ACHN (cell line): ENCODE results near the gene BLID.

Experiments
- DNase-seq: peaks from one replicate; pipeline ENCODE4 v3.0.0-alpha.2; 2015
- in situ Hi-C: cut with HindIII; loops from 2 replicates; pipeline ENCODE4 v1.10.0; 2017; ENCODE audit warnings: low sequenced_read_pairs, low pct_ligation_motif_present, low pct_unique_long_range_greater_than_20kb

The BLID gene

DNA sequence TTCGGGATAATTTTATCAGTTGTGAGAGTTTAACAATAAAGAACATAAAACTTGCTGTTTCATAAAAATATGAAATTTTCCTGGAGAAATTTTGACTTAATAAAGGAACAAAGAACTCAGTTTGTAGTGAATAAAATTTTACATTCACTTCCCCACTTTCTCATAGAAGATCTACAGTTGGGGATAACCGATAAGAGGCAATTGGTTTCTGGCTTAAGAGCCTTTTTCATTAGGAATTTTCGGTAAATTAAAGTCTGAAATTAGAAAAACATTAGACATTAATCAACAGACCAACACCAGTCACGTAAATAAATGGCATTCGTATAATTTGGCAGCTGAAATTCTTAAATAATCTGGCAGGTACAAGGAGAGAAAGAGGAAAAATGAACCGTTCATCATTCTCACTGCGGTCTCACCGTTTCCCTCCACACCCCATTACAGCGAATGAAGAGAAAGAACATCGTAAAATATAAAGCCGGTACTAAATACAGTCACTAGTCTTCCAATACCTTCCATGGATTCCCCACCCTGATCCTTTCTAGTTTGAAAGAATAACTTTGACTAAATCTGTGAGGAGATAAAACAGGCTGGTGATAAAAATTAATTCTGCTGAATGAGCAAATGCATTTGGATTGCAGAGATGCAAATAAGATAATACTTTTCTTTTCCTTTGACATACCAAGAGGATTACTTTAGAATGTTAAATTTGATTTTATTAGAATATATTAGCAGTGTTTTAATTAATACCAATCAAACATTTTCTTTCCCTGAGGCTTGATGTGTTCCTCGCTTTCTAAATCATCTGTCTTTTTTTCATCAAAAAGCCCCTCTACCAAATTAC lies 19.5 kb downstream of the BLID start:
- in situ Hi-C loops: no loop called here
- no peak for DNase-seq

DNA sequence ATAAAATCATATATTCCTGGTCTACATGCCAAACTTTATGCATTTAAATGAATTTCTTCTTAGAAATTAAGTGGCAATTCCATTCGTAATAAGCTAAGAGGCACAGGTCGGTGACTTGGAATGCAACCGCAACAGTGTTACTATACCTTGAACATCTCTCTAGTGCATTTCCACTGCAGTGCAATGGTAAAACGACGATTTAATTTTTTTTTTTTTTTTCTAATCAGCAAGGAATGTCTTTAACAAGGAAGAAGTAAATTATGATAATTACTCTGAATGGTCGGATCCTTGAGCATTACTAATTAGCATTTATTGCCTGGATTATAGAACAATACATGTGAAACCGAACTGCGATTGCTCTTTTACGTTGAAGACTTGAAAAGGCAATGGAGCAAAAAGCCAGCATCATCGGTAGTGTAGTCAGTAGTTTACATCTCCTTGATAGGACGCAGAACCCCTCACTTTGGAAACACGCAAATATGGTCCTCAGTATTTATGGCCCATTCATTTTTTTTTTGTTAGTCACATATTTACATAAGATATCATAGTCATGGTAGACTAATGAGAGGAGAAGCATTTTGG lies 20.2 kb downstream of the BLID start:
- in situ Hi-C loops: no loop called here
- no peak for DNase-seq

DNA sequence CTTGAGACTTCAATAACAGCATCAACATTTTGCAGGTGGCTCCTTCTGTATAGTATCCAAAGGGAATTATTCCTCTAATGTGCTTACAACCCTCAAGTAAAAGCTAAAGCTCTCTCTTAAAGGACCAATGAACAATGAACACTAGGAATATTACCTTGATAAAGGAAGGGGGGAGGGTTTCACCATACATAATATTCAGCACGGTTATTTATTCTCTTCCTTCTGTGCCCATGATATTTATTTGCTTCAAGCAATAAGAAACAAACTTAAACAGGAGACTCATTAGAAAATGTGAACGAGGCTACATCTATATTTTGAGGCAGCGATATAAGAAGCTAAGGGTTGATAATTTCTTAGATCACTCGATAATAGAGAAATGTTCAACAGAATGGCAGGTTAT lies 21.2 kb downstream of the BLID start:
- DNase-seq: no peak
- in situ Hi-C loops: no loop called here

DNA sequence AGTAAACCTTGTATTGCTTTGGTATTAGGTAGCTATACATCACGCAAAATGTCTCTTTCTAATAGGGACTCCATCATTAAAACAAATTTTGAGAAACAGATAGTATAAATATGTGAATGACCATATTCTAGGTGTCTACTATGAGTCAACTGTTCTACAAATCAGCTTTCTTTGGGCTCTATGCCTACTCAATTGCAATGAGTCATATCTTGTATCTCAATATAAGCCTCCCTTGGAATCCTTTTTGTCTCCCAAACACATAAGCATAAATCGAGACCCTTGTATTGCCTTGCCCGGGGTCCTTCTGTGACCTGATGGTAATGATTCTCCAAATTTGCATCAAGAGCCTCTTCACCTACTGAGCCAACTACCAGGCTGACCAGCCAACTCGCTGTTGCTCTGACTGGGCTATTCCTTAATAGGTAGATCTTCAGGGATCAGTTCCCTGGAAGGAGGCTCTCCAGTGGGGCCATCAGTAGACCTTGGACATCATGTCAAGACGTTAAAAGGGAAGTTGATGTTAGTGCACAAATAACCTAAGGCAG lies 22.2 kb downstream of the BLID start:
- in situ Hi-C loops: no loop called here
- no peak for DNase-seq

DNA sequence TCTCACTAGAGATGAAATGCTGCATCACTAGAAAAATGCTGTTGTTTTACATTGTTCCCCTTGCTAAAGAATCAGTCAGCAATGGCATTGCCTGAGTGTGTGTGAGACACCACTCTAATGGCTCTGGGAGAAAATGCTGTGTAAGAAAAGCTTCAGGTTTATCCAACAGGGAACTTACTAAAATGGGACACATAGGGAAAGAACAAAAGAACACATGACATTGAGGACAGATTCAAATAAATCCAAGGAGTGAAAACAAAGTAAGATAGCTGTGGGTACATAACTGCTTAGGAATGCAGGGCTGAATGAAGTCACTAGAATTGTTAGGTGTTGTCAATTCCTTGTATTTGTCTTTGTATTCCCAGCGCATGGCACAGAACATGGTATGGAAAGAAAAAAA lies 24.2 kb downstream of the BLID start:
- in situ Hi-C loops: no loop called here
- DNase-seq: no peak

DNA sequence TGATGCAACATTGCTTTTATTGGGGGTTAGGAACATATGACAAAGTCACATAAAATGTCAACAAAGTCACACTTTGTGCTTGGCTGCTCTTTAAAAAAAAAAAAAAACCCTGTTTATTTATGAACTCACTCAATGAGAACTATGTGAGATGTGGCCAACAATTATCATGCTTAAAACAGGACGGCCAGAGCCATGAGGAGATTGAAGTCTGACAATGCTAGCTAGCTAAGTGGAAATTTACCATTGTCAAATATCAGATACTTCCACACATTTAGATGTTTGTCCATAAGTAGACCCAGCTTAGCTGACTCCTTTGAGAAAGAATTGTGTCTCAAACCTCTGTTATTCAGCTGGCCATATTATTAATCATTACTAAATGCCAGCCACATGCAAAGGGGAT lies 26.9 kb downstream of the BLID start:
- DNase-seq: no peak
- in situ Hi-C loops: no loop called here

DNA sequence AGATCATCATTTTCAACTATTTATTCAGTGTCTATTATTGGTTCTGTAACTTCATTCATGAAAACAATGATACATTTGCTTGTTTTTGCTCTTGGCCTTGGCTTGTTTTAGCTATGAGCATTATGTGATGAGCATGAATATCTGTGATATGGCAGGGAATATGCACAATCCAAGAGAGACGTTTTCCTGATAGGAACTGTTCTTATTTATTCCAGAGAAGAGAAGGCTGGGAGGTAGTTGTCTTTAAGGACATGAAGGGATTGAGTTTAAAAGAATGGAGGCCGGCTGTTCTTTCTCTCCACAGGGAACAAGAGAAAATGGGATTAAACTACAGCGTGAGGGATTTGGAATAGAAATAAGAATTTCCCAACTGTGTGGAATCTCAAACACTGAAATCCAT lies 30.3 kb downstream of the BLID start:
- in situ Hi-C loops: no loop called here
- DNase-seq: no peak

DNA sequence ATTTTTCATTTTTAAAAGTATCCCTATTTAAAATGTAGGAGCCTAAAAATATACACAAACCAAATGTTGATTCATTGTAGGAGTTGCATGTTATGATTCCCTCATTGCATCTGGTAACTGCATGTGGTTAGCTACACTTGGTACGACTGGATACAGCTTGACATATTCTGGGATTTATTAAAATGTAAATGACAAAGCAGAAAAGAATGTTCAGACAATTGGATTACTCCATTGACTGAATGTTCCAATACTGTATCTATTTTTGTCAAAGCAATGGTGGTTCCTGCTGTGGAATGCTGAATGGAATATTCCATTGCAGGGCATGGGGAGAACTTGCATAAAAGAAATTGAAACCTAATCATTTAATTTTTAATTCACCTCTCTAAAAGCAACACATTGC lies 30.8 kb downstream of the BLID start:
- no peak for DNase-seq
- in situ Hi-C loops: no loop called here

DNA sequence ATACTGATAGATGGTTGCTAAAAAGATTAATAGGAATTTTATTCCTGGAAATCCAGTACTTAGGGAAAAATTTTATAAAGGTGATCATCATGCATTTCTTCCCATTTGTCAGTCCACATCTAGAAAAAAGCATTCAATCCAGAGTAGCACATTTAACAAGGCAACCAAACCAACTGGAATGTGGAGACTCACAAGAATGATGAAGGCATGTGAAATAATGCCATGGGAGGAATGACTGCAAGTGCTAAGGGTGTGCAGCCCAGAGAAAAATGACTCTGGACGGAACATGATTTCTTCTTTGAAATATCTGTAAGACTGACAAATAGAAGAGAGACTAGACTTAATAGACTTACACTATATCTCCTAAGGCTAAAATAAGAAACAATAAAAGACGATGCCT lies 33.8 kb downstream of the BLID start:
- DNase-seq: no peak
- in situ Hi-C loops: no loop called here

DNA sequence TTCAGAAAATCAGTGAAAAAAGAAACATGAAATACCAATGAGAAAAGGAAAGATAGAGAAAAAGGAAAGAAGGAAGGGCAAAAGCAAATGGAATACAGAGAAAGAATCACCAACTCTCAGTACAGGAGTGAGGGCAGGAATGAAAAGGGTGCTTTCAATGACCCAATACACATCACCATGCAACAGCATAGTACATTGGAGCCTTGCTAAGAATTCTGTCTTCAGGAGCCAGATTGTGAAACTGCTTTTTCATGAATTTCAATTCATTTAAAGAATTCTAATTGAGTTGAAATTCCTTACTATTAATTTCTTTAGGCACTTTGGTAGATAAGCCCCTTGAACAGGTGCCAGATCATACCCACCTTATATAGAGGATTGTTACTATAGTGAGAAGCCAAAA lies 34.9 kb downstream of the BLID start:
- no peak for DNase-seq
- in situ Hi-C loops: no loop called here

DNA sequence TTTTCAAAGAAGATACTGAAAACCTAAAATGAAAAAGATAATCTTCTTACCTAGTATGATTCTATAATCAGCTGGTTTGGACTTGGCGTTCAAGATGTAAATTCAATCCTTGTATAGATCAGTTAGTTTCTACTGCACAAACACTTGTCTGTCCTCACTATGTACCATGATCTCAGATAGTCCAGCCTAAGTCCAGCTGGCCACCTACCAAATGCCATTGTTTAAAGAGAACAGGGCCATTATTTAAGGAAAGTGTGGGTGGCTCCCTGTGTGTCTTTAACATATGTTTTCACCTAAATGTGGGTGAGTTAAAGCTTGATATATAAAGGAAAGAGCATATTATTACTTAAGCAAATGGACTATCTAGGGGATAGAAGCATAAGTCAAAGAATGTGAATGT lies 38.6 kb downstream of the BLID start:
- DNase-seq: no peak
- in situ Hi-C loops: no loop called here

DNA sequence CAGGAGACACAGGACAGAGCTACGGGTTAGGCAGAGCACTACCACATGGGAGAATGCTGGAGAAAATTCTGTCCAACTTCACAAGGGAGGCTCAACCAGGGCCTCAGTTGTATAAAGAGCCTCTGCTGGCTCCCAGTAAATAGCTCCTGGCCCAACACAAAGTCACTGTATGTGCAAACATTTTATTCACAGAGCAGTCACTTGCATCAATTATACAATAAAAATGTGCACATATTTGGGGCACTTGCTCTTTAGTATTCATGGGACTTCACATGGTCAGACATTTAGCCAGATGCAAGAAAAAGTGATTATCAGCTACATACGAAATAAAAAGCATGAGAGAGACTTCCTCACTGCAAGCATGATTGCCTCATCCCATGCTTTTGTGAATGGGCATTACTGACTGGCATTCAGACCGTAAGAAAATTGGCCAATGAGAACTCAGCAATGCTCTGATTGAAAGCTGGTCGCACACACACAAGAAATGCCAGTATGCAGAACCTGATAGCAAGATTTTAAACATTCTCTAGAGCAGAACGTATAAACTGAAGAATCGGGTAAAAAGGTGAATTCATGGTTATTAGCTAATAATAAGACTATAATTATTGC lies 39.4 kb downstream of the BLID start:
- in situ Hi-C loops: no loop called here
- DNase-seq: no peak

DNA sequence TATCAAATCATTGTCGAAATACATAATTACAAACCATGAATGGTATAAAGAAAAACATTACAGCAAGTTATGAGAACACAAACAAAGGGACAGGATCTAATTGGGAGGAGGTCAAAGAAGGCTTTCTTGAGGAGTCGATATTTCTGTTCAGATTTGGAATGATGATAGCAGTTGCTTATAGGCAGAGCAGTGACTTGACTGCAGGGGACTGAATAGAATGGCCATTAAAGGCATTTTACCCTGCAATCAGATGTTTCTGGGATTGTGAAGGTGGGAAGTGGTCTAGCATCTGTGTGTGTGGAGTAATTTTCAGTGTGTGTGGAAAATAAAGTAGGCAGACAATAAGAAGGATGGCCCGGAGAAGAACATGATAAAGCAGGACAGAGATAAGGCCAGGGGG lies 41.0 kb downstream of the BLID start:
- DNase-seq: no peak
- in situ Hi-C loops: no loop called here

DNA sequence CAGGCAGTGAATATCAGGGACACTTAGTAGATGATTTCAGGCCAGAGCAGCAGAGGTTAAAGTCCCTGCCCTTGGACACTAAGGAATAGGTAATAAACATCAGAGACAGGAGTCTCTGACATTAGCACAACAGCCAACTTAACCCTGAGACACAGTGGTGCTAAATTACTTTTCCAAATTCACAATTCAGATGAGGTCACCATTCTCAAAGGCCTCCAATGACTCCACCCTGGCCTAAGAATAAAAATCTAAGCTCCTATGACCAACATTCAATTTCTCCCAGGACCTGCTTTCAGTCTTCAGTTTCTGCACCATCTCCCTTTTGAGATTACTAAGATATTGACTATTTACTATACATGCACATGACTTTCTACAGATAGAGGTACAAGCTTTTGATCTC lies 42.0 kb downstream of the BLID start:
- no peak for DNase-seq

DNA sequence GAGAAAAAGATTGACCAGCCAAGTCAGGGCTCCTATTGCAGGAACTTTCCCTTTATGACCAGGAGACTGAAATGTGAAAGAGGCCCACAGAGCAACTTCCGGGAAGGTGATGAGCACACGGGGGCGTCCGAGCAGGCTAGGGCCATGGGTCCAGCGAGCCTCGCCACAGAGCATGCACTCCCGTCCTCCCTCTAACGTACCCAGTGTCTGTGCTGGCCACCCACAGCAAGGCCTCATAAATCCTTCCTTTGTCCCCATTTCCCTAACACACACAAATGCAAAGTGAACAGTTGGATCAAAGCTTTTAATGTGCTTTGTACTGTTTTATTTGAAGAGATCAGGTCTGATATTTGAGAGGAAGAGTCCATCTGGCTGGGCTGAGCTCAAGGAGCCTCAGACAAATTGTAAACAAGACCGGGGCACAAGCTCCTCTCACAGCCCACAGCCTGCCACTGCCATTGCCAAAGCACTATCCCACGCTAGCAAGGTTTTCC lies 44.3 kb downstream of the BLID start:
- in situ Hi-C loops: no loop called here
- DNase-seq: no peak

More for the DNA sequence above, 42.0 kb downstream of the BLID start:
- in situ Hi-C loops: no loop called here

DNA sequence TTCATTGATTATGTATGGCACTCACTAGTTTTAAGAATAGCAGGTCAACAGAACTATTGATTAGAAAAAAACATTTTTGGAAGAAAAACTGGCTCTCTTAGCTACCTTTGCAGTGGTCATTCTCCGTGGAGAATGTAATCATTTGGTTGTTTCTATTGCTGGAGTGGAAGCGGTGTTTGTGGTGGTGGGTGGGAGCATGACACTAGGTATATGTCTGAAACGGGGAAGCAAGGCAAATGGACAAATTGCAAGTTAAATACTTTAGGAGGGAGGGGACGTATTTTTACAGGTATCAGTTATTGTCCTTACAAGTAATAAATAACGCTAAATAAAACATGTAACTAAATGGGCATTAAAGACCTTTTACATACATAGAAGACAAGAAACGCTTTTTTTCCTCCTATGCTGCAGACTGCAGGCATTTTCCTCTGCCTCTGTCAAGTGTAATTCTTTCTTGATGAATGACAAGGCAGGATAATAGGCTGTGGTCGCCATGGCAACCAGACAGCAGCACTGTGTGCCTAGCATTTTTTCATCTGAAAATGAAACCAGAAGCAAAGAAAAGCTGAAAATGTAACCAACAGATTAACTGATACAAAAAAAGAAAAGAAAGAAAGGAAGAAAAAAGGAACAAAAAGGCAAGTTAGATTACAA lies 46.2 kb downstream of the BLID start:
- in situ Hi-C loops: no loop called here
- no peak for DNase-seq

DNA sequence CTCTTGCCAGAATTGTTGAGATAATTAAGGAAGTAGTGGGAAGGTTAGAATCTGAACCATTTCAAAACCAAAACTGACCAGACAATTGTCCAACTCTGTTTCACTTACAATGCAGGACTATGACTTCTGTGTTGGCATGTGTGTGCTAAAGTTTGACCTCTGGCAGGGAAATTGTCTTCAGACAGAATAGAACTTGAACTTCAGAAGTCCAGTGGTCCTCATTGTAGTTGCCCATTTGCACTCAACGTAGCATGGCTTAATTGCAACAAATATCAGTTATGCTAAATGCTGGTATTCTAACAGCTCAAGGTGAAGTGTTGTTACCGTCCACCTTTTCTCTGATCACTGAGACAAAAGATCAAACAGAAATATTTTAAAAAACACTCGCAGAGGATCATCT lies 47.2 kb downstream of the BLID start:
- no peak for DNase-seq
- in situ Hi-C loops: no loop called here

DNA sequence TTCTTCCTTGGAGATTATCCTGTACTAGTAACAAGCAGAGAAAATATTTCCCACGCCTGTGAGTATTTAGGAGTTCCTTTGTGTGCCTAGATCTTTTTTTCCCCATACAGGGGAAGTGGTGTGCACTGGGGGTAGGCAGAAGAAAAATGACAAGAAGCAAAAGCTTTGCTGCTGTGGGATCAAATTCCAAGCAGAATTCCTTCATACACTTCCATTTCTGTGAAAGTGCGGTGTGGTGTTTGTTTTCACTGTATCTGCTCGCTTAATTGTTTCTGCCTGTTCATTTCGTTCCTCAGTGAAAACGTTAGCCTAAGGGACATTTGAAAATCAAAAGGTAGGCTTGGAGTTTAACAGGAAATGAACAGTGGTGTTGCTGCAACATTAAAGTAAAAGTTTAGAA lies 47.9 kb downstream of the BLID start:
- in situ Hi-C loops: no loop called here
- no peak for DNase-seq
